Coronary artery (tissue), 2 donors: ENCODE results near the gene XAF1.

ENCODE experiments used
- DNase-seq: peaks from one replicate; pipeline ENCODE4 v3.0.0-alpha.2; 2017; ENCODE audit warnings: low spot score
- H3K27ac ChIP-seq, 2 donors: fragments of 200-600 bp; sonication (generic); one replicate each; pipeline ENCODE4 v1.5.1; 2016 to 2019
- H3K4me3 ChIP-seq: fragments of 200-600 bp; sonication (generic); 2 replicates; pipeline ENCODE4 v1.5.1; 2016; ENCODE audit warnings: mild to moderate bottlenecking, moderate library complexity
- CTCF ChIP-seq: fragments of 200-600 bp; sonication (generic); IDR thresholded peaks from one replicate; pipeline ENCODE4 v1.5.1; 2019; ENCODE audit warnings: antibody characterized with exemption

XAF1 gene

DNA sequence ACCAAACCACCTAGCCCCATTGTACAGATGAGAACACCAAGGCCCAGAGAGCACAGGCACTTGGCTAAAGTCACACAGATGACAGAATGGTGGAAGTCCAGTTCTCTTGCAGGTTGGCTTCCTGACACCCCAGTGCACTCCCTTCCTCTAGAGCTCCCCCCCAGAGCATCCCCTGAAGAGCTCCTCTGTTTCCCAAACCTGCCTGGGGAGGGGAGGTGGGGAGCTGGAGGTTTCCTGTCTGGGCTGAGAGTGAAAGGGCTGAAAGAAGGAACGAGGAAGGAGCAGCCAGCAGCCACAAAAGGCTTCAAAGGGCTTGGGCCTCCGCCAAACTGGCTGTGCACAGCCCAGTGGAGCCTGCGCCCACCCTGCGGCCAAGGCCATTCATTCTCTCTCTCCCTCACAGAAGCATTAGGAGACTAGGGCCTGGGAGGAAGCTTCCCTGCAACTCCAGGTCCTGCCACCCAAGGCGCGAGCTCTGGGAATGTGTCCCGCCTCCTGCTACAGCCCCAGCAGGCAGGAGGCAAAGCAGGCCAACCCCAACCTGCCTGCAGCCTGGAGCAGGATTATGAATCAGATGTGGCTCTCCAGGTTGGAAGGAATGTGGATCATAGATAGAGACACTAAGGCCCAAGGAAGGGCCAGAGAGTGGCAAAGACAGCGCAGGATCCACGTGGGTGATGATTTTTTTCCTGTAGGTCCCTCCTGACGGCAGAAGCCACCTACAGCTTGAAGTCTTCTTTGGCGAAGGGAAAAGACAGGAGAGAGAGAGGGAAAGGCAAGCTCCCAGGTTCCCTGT, 43.6 kb upstream of the XAF1 start:
- no peak for DNase-seq
- no peak overlapping the region for H3K27ac ChIP-seq
- H3K4me3 ChIP-seq = no peak overlapping the region
- no peak for TF ChIP-seq CTCF

- H3K4me3 ChIP-seq = peak overlapping the region; percentile 56
- no peak overlapping the region for H3K27ac ChIP-seq
- no peak for TF ChIP-seq CTCF
- no peak for DNase-seq
These were observed 43.1 kb upstream of the XAF1 start for GRCh38 chr17:6712854-6713129.

- no peak for TF ChIP-seq CTCF
- Histone ChIP-seq H3K4me3 (peak within 1 kb of the TSS; percentile 56), H3K27ac (no peak within 1 kb of the TSS)
- no peak for DNase-seq
These were observed 42.5 kb upstream of the XAF1 start, which contains the start of gene SLC13A5 for GRCh38 chr17:6713130-6713917. Gene SLC13A5 (minus strand): TSS chr17:6713369. CDS start chr17:6713333, 36 bp downstream.

DNA sequence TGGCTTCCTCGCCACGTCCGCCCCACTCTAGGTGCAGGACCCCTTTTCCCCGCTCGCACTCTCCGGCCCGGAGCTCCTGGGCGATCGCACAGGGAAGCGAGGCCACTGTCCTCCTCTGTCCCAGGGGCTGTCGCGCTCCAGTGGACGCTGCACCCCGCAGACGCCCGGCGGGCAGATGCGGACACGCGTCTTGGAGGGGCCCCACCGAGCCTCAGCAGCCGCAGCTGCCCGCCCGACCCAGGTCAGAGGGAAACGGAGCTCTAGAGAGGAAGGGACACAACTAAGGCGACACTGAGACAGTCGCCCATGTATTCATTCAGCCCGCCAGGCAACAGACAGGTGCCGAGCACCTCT, 42.0 kb upstream of the XAF1 start:
- H3K4me3 ChIP-seq = peak overlapping the region; percentile 56
- no peak for TF ChIP-seq CTCF
- H3K27ac ChIP-seq = no peak overlapping the region
- no peak for DNase-seq

GRCh38 chr17:6714315-6714874, 41.5 kb upstream of the XAF1 start:
- DNase-seq = no peak
- Histone ChIP-seq H3K4me3 (no peak overlapping the region), H3K27ac (no peak overlapping the region)
- TF ChIP-seq CTCF = no peak

DNA sequence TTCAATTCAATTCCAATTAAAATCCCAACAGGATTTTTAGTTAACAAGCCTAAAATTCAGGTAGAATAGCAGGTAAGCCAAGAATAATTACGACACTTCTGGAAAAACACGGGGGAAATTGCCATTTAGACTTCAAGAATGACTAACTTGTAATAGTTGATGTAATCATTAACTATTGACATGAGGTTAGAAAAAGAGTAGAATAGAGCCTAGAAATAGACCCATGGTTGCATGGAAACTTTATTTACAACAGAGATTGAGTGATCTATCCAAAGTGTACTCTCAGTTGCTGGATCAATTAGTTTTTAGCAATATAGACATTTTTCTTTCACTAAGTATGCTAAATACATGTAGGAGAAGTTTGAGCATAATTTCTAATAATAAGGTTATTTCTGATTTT, 39.1 kb upstream of the XAF1 start:
- no peak for TF ChIP-seq CTCF
- DNase-seq = no peak
- Histone ChIP-seq H3K4me3 (no peak overlapping the region), H3K27ac (no peak overlapping the region)
